HK-2 (cell line): ENCODE results near the gene DOCK9.
A peak's percentile ranks its signal among the peaks of the same experiment; 100 is the strongest.

Source experiments
- DNase-seq: peaks from one replicate; pipeline ENCODE4 v3.0.0-alpha.2; 2018; ENCODE audit not compliant: unreplicated experiment

DOCK9 gene

DNA sequence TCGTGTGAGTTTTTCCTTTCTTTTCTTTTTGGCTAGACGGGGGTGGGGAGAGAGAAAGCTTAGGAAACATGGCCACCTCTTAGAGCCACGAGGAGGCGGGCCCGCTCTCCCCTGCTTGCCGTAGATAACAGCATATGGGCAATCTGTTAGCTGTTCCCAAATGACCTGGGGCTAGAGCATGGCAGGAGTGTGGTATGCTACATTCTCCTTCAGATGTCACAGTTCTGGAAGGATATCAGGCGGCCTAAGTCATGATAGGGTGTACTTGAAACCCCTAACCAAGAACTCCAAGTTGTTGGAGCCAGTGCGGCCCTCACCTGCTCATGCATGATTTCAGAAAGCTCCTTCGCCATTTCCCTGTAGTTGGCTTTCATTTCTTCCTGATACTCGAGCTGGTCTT lies 181.1 kb downstream of the DOCK9 start:
- DNase-seq: no peak

DNA sequence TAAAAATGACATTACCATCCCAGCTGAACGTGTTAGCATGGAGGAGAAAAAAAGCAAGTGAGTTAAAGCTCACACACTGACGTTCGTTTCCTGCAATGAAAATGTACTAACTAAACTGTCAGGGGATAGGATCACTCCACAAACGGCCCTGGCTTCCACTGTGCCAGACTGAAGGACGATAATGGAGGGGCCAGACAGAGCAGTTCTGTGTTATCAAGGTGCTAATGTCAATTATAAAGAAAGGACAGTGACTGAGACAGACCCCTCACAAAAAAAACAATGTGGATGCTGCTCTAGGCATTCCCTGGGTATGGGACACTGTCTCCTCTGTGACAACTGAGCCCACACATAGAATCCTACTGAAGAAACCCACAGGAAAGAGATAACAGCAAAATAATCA lies 181.7 kb downstream of the DOCK9 start:
- no peak for DNase-seq

DNA sequence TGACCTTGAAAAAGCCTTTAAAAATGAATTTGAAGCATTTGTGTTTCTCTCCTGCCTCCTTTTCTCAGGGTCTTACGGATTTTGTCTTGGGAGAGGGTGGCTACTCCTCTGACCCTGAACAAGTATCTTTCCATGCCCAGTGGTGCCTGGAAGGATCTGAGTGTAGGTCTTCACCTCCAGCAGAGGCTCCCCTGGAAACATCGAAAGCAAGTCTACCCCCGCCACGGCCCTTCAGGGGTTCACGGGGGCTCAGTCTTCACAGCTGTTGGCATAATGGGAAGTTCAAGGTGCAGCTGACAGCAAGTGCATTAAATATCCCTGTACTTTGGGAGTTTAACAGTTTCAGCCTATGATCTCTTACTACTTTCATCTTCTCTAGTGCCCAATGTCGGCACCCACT lies 182.6 kb downstream of the DOCK9 start:
- no peak for DNase-seq

DNA sequence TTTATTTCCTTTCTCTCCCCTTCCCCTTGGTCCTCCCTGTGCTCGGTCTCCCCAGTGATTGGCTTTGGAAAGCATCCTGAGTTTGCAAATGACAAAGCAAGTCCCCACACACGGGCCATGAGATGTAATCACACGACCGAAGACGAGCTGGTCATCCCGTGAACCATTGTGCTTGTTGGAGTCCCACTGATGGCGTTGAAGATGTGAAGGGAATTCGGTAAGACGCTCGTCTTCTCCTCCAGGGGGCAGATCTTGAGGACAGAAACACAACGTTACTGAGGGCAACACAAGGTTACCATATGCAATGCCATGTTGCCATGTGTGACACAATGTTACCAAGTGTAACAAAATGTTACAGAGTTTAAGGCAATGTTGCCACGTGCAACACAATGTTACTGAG lies 183.4 kb downstream of the DOCK9 start:
- DNase-seq: no peak

DNA sequence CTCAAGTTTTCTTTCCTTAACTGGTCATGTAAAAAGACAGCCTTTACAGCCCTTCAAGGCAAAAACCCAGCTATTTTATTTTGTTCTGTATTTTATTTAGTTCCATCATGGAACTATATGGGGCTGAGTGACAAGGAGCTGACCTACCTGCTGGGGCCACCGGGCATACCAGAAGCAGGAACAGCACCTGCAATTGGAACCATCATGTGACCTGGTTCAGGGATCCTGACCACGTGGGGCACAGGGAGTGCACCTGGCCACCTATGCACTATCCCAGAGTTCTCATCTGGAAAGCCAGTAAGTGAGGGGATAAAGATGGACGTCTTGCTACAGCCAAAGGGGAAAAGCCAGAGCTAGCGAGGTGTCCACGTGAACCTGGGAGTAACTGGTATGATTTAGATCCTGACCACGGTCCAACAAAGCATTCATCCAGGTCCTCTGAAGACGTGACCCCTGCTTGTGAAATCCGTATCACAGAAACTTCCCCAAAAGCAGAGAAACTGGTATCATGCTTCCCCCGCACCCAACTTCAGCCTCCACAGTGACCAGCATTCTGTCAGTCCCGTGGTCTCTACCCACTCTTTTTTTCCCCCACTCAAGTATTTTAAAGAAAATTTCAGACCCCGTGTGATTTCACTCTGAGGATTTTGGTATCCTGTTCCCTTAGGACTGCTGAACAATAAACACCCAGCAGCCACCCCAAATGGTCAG lies 184.9 kb downstream of the DOCK9 start:
- DNase-seq: no peak

DNA sequence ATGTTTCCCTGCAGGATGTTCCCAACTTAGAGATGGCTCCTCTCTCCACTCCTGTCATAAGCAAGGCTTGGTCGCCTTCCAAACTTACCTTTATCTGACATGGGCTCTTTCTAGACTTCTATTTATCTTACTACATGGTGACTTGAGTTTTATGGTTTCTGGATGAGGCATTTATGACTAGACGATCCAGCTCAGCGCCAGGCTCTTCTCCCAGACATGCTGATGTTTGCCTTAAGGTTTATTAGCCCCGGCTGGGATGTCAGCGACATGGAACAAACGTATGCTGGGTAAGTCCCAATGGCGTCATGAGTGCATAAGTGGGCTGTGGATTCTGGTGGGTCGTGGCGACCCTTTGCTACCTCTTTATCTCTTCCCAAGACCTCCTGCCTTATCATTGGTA lies 185.5 kb downstream of the DOCK9 start:
- DNase-seq: no peak

DNA sequence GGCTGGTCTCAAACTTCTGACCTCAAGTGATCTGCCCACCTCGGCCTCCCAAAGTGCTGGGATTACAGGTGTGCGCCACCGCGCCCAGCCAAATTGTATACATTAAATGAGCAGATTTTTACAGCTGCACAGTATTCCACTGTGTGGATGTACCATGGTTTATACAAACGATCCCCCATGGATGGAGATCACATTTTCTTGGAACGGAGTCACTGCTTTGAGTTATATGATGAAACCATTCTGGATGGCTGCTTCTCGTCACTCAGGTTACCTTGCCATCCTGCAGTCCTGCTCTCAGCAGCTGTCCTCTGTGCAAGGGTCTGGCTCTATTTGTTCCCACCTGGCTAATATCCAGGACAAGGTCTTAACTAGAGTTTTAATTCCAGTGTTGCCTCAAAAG lies 186.3 kb downstream of the DOCK9 start:
- DNase-seq: no peak

DNA sequence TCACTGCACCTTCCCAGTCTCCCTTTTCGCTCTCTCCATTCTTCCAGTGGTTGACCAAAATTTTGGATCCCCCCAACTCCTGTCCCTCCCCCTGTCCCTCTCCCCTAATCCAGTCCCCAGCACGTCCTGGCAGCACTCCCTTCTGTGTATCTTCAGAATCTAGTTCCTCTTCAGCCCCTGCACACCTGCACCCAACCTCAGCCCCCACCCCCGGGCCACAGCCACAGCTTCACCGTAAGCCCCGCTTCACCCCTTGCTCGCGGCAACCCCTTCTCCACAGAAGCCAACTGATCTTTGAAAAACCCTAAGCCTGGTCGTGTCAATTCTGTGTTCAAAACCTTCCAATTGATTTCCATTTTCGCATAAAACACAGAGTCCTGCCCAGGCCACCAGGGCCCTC lies 189.9 kb downstream of the DOCK9 start:
- no peak for DNase-seq

DNA sequence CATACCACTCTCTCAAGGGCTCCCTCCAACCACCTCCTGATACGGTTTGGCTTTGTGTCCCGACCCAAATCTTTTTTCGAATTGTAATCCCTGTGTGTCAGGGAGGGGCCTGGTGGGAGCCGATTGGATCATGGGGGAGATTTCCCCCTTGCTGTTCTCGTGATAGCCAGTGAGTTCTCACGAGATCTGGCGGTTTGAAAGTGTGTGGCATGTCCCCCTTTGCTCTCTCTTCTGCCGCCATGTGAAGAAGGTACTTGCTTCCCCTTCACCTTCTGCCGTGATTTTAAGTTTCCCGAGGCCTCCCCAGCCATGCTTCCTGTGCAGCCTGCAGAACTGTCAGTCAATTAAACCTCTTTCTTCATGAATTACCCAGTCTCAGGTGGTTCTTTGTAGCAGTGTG lies 190.7 kb downstream of the DOCK9 start:
- no peak for DNase-seq

DNA sequence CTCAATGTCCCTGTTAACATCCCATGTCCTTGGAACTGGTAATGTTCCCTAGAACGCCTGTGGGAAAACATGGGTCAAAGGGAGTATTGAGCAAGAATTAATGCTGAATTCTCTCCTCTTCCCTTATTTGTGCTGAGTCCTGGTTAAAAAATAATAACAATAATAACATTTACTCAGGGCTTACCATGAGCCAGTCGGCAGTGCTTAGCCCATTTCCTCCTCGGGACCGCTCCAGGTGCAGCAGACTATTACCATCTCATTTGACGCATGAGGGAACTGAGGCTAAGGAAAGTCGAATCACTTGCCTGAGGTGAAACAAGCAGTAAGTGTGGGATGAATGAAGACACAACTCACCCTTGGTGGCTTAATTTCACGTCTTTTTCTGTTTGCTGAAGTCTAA lies 191.8 kb downstream of the DOCK9 start:
- DNase-seq: no peak

DNA sequence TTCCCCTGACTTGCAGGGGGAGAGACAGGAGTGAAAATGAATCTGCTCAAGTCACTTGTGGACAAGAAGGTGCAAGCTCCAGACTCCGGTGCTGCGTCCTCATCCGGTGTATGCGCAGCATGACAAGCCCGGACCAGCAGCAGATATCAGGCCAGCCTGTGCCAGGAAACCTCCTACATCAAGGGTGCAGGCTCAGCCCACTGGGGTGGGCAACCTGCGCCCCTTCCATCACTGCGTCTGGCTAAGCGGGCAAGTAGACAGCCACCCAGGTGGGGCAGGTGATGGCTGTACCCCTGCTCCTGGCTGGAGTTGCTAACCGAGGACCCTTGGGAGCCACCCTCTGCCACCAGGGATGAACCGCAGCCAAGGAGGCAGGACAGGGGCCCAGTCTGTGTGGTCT lies 192.5 kb downstream of the DOCK9 start:
- no peak for DNase-seq

DNA sequence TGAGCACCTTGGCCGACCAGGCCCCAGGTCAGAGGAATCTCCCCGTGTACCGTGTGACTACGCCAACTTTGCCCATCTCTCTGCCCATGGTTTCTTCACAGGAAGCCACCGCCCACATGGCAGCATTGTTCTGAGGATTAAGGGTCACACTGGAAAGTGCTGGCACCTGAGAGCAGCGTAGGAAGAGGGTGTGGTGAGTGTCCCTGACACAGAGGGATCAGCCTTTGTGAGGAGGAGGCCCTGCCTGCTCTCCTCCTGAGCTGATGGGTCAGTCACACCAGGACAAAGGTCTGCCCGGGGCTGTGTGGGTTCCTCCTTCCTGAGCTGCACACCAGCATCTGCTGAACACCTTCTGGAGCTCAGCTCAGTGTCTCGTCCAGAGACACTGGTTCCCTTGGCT lies 193.2 kb downstream of the DOCK9 start:
- DNase-seq: no peak

DNA sequence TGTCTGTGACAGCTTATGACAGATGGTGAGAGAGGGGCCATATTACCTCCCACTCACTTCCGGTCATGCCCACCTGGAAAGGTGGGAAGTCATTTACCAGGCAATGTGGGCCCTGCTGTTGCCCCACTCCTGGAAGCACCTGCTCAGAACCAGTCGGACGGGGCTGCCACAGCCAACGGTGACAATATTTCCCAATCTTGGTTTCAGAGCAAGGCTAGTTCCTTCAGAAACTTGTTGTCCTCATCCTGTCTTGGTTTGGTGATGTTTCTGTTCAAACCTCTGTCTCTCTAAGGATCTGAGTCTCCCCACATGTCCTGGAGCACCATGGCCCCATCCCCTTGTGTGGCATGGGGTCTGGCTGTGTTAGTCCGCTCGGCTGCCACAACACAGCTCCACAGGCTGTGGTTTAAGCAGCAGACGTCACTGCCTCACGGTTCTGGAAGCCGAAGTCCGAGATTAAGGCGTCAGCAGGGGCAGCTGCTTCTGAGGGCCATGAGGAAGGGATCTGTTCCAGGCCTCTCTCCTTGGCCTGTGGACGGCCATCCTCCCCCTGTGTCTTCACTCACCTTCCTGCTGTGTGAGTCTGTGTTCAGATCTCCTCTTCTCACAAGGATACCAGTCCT lies 193.9 kb downstream of the DOCK9 start:
- no peak for DNase-seq

DNA sequence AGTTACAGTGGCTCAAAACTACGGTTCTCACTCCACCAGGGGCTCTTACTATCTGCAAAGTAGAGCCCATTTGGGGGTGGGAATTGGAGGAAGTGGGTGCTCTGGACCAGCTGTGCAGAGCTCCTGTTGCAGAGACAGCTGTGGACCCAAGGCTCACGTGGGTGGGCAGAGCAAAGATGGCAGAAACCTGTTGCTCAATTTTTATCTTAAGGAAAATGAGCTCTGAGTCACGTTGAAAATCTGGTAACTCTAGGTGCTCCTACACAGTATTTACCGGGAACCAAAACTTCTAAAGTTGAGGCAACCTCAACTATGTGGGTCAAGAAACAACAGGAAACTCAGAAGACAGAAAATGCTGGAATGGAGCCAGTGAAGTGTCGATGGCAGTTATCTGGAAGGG lies 195.2 kb downstream of the DOCK9 start:
- no peak for DNase-seq

DNA sequence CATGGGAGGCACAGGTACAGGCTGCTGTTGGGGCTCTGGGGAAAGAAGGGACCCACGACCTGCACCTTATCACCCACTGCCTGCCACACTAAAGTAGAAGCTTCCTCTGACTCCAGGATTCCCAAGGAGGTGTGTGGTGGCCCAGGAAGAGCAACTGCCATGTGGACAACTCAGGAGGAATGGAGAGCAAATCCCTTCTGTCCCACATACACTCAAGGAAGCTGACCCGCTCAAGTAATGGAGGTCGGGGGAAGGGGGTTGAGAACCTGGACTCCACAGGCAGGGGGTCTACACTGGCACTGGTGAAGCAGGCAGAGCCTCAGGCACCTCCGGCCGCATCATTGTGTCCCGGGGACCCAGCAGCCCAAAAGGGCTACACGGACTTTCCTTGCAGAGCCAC lies 196.0 kb downstream of the DOCK9 start:
- no peak for DNase-seq

DNA sequence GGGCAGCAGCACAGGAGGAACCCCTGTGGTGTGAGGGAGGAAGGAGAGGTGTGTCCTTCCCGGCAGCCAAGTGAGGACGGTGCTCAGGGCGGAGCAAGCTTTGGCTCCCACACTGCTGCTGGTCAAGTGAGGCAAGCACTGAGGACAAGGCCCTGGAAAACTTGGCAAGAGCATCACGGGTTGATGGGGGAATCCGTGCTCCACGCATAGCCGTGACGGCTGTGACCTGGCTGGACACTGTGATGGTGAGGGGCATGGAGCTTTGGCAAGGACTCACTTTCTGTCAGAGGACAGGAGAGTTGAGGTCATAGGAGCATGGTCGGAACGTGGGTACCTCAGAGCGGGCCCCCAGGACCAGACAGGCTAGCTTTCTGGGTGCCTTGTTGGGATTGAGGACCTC lies 196.4 kb downstream of the DOCK9 start:
- DNase-seq: no peak

DNA sequence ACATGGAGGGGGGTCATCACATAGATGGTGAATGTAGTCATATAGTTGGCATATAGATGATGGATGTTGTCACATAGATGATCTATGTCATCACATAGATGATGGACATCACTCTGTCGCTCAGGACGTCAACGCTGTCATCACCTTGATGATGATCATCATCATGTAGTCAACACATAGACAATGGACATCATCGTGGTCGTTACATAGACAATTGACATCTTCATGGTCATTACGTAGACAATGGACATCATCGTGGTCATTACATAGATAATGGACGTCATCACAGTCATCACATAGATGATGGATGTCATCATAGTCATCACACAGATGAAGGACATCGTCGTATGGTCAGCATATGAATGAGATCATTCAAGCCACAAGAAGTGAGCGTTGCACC lies 196.8 kb downstream of the DOCK9 start:
- no peak for DNase-seq

DNA sequence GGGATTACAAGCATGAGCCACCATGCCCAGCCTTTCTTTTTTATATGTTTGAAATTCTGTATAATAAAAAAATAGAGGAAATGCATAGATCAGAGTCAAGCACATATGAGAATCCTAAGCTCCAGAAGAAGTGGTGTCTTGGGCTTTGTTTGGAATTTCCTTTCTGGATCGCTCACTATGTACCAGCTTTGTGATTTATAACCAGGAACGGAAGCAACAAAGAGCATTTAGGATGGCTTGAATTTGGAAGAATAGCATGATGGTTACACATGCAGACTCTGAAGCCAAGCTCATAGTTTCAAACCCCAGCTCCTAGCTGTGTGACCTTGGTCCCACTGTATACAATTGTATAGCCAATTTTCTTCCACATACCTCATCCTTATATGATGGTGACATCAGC lies 197.4 kb downstream of the DOCK9 start:
- no peak for DNase-seq

DNA sequence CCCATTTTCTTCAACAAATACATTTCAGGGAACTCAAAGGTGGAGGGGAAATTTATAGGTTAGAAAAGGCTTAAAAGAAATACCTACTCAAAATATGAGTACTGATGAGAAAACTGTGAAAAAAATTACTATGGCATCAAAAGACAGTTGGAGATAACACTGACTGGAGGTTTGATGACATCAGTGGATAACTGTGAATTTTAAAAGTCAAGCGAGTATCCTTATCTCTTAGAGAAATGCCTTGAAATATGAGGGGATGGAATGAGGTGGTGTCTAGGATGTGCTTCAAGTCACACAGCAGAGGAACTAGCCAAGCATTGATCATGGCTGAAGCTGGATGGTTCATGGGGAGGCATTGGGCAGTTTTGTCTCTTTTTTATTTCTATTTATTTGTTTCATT lies 198.2 kb downstream of the DOCK9 start:
- no peak for DNase-seq

DNA sequence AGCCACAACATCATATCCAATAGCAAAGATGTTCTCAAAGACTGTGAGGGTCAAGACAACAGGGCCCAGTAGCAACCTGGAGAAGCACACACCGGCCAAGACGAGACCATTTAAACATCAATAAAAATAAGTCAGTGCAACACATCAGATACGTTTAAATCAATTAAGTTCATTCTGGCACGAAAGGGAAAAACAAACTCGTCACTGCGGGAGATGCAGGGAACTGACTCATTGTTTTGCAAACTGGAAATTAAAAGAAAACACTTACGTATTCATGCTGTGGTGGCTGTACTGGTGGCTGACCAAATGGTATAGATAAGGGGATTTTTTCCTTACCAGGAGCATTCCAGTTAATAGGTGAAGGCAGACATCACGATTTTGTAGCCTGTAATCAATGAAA lies 199.1 kb downstream of the DOCK9 start:
- no peak for DNase-seq

DNA sequence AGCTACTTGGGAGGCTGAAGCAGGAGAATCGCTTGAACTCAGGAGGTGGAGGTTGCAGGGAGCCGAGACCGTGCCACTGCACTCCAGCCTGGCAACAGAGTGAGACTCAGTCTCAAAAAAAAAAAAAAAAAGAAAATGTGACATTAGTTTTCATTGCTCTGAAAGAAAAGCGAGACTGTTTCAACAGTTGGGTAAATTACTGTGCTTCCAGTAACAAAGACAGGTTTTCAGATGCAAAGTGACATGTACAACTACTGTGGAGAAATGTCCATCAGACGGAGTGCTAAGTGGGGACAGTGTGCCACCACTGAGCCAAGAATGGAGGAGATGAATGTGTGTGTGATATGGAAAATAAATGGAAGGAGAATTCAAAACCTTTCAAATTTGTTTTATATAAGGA lies 201.2 kb downstream of the DOCK9 start:
- no peak for DNase-seq

DNA sequence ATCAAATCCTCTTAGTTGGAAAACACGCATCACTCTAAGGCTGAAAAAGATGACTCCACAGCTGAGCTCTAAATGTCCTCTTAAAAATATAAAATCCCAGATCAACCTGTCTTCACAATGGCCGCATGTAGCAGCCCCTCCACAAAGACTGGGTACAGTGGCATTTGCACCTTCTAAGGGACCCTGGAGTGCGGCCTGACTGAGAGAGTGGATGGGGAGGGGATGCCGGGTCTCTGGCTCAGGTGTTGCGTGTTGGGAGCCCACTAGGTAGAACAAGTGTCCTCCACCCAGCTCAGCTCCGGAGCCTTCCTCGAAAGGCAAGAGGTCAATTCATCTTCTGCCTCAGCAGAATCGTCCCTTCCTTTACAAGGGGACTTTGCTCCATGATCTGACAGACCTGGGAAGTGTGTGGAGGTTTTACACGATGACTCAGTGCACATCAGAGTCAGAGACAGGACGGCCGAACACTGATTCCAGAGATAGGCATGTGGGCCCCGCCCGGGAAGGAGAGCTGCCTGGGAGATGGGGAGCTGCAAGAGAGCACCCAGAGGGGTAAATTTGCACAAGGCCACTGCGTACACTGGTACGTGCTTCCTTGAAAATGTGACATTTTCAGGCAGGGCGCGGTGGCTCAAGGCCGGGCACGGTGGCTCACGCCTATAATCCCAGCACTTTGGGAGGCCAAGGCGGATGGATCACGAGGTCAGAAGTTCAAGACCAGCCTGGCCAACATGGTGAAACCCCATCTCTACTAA lies 201.8 kb downstream of the DOCK9 start:
- DNase-seq: peak; percentile 62

DNA sequence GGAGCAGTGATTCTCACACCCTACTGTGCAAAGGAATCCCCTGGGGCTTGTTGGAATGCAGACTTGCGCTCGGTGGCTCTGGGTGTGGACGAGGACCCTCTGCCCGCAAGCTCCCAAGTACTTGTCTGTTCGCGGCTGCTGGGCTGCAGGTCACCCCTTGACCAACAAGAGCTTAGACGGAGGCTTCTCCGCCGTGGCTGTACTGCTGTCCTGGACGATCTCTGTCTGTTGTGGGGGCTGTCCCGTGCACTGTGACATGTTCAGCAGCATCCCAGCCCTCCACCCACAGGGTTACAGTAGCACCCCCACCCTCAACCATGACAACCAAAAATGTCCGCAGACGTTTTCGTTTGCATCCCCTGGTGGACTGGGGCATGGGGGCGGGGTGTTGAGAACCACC lies 202.5 kb downstream of the DOCK9 start:
- no peak for DNase-seq
